ENCODE measurements around the gene TMEM165.

TMEM165 gene

DNA sequence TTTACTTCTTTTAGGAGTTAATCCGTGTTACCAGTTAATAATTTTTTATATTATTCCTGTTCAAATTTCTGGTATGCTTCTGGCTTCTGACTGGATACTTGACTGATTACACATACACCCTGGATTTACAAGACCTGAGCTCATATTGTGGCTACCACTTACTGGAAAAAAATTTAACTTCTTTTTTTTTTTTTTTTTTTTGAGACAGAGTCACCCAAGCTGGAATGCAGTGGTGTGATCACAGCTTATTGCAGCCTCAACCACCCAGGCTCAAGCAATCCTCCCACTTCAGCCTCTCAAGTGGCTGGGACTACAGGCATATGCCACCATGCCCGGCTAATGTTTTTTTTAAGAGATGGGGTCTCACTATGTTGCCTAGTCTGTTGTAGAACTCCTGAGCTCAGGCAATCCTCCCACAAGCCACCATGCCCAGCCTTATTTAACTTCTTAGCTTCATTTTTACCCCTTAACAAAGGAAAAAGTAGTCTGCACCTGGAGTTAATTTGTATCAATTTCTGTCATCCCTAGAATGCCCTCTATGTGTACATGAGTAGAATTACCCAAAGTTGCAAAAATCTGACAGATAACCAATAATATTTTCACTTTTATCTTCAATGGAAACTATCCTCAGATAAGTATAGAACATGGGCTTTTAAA, 50.3 kb downstream of the TMEM165 start:
- Histone ChIP-seq H3K27ac (ENCODE audit: insufficient read depth, low read length, poor library complexity, severe bottlenecking) (no peak overlapping the region), H3K36me3 (ENCODE audit: control insufficient read depth, insufficient read depth, low read length) (peaks cover 18% of the 10 kb centered on the region), H3K9me3 (ENCODE audit: control insufficient read depth, low read length) (no peaks in the 10 kb centered on the region), H3K4me3 (ENCODE audit: insufficient read depth, low read depth, low read length, poor library complexity, severe bottlenecking) (no peak overlapping the region), H3K27me3 (replicated peaks; ENCODE audit: control insufficient read depth, insufficient read depth, low read length, poor library complexity, severe bottlenecking) (no peaks in the 10 kb centered on the region), H3K4me1 (ENCODE audit: control insufficient read depth, insufficient read depth, low read length, poor library complexity, severe bottlenecking) (no peaks in the 10 kb centered on the region)
- DNase-seq, result no peak

GRCh38 chr4:55446578-55446922, 50.8 kb downstream of the TMEM165 start:
- no peaks in the 10 kb centered on the region for H3K9me3 ChIP-seq (ENCODE audit: control insufficient read depth, low read length)
- H3K4me1 ChIP-seq (ENCODE audit: control insufficient read depth, insufficient read depth, low read length, poor library complexity, severe bottlenecking), result no peaks in the 10 kb centered on the region
- H3K4me3 ChIP-seq (ENCODE audit: insufficient read depth, low read depth, low read length, poor library complexity, severe bottlenecking), result no peak overlapping the region
- H3K36me3 ChIP-seq (ENCODE audit: control insufficient read depth, insufficient read depth, low read length), result peaks cover 21% of the 10 kb centered on the region
- no peak for DNase-seq
- no peaks in the 10 kb centered on the region for H3K27me3 ChIP-seq (replicated peaks; ENCODE audit: control insufficient read depth, insufficient read depth, low read length, poor library complexity, severe bottlenecking)
- no peak overlapping the region for H3K27ac ChIP-seq (ENCODE audit: insufficient read depth, low read length, poor library complexity, severe bottlenecking)

DNA sequence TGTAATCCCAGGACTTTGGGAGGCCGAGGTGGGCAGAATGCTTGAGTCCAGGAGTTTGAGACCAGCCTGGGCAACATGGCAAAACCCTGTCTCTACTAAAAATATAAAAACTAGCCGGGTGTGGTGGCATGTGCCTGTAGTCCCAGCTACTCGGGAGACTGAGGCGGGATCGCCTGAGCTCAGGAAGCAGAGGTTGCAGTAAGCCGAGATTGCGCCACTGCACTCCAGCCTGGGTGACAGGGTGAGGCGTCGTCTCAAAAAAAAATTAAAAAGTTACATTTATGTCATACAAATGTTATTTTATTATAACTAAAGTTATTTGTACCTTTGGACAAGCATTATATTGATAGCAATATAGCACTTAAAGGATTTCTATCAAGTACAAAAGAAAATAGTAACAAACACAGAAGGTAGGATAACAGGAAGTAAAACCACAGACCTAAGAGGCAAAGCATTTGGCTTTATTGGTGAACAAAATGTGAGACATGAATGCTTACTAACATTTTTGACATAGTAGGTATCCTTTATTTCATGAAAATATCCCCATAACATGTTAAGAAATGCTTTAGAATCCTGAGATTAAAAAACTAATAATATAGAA, 51.5 kb downstream of the TMEM165 start:
- peaks cover 21% of the 10 kb centered on the region for H3K36me3 ChIP-seq (ENCODE audit: control insufficient read depth, insufficient read depth, low read length)
- H3K27me3 ChIP-seq (replicated peaks; ENCODE audit: control insufficient read depth, insufficient read depth, low read length, poor library complexity, severe bottlenecking), result no peaks in the 10 kb centered on the region
- H3K4me3 ChIP-seq (ENCODE audit: insufficient read depth, low read depth, low read length, poor library complexity, severe bottlenecking), result no peak overlapping the region
- no peaks in the 10 kb centered on the region for H3K4me1 ChIP-seq (ENCODE audit: control insufficient read depth, insufficient read depth, low read length, poor library complexity, severe bottlenecking)
- no peak for DNase-seq
- H3K9me3 ChIP-seq (ENCODE audit: control insufficient read depth, low read length), result no peaks in the 10 kb centered on the region
- no peak overlapping the region for H3K27ac ChIP-seq (ENCODE audit: insufficient read depth, low read length, poor library complexity, severe bottlenecking)

DNA sequence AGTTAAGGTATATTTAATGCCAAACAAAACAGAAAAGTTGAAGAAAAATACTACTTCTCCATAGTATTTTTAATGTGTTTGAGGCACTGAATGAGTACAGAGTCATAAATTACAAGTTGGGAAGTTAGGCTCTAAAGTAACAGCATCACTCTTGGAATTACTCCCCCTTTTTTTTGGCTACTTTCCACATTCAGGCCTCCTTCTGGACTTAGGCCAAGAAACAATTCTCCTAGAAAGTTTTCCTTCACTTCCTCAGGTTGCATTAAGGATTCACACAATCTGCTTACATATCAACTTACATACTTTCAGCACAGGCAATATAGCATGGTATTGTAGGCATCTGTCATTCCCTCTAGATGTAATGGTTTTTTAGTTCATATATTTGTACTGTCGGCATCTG, 52.1 kb downstream of the TMEM165 start:
- H3K36me3 ChIP-seq (ENCODE audit: control insufficient read depth, insufficient read depth, low read length), result peaks cover 21% of the 10 kb centered on the region
- H3K4me1 ChIP-seq (ENCODE audit: control insufficient read depth, insufficient read depth, low read length, poor library complexity, severe bottlenecking), result no peaks in the 10 kb centered on the region
- no peak overlapping the region for H3K4me3 ChIP-seq (ENCODE audit: insufficient read depth, low read depth, low read length, poor library complexity, severe bottlenecking)
- DNase-seq, result no peak
- H3K27ac ChIP-seq (ENCODE audit: insufficient read depth, low read length, poor library complexity, severe bottlenecking), result no peak overlapping the region
- H3K27me3 ChIP-seq (replicated peaks; ENCODE audit: control insufficient read depth, insufficient read depth, low read length, poor library complexity, severe bottlenecking), result no peaks in the 10 kb centered on the region
- H3K9me3 ChIP-seq (ENCODE audit: control insufficient read depth, low read length), result no peaks in the 10 kb centered on the region

- peaks cover 24% of the 10 kb centered on the region for H3K36me3 ChIP-seq (ENCODE audit: control insufficient read depth, insufficient read depth, low read length)
- H3K4me1 ChIP-seq (ENCODE audit: control insufficient read depth, insufficient read depth, low read length, poor library complexity, severe bottlenecking), result no peaks in the 10 kb centered on the region
- no peak overlapping the region for H3K27ac ChIP-seq (ENCODE audit: insufficient read depth, low read length, poor library complexity, severe bottlenecking)
- no peaks in the 10 kb centered on the region for H3K9me3 ChIP-seq (ENCODE audit: control insufficient read depth, low read length)
- H3K4me3 ChIP-seq (ENCODE audit: insufficient read depth, low read depth, low read length, poor library complexity, severe bottlenecking), result no peak overlapping the region
- no peaks in the 10 kb centered on the region for H3K27me3 ChIP-seq (replicated peaks; ENCODE audit: control insufficient read depth, insufficient read depth, low read length, poor library complexity, severe bottlenecking)
- DNase-seq, result no peak
These were observed 54.8 kb downstream of the TMEM165 start for GRCh38 chr4:55450566-55450965.

DNA sequence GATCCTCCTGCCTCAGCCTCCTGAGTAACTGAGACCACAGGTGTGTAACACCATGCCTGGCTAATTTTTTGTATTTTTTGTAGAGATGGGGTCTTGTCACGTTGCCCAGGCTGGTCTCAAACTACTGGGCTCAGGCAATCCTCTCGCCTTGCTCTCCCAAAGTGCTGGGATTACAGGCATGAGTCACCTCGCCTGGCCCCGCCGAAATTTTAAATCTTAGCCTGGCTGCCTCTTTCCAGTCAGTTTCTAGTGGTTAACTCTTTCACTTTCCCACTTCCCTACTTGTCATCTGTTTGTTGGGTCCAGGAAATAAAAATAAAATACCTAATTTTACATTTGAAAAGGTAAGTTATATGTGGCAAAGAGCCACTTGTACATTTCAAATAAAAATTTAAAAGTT, 62.4 kb downstream of the TMEM165 start:
- Histone ChIP-seq H3K27me3 (replicated peaks; ENCODE audit: control insufficient read depth, insufficient read depth, low read length, poor library complexity, severe bottlenecking) (no peaks in the 10 kb centered on the region), H3K4me3 (ENCODE audit: insufficient read depth, low read depth, low read length, poor library complexity, severe bottlenecking) (no peak overlapping the region), H3K36me3 (ENCODE audit: control insufficient read depth, insufficient read depth, low read length) (peaks cover under 1% of the 10 kb centered on the region), H3K27ac (ENCODE audit: insufficient read depth, low read length, poor library complexity, severe bottlenecking) (no peak overlapping the region), H3K9me3 (ENCODE audit: control insufficient read depth, low read length) (no peaks in the 10 kb centered on the region), H3K4me1 (ENCODE audit: control insufficient read depth, insufficient read depth, low read length, poor library complexity, severe bottlenecking) (no peaks in the 10 kb centered on the region)
- no peak for DNase-seq

DNA sequence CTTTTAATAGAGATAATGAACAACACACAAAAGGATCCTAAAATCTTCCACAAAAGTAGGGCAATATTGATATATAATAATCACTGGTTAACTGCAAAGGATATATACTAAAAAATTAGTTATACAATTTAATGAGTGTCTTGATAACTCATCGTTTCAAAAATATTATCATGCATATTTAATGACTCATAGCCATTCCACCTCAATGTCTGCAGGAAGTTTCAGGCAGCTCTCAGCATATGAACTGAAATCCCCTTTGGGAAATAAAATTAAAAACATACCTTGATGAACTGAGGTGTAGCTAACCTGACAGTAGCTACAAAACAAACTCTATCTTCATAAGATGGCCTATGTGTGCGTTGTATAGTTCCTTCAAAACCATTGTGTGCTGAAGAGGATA, 62.9 kb downstream of the TMEM165 start:
- no peak for DNase-seq
- H3K36me3 ChIP-seq (ENCODE audit: control insufficient read depth, insufficient read depth, low read length), result no peaks in the 10 kb centered on the region
- no peaks in the 10 kb centered on the region for H3K4me1 ChIP-seq (ENCODE audit: control insufficient read depth, insufficient read depth, low read length, poor library complexity, severe bottlenecking)
- H3K27me3 ChIP-seq (replicated peaks; ENCODE audit: control insufficient read depth, insufficient read depth, low read length, poor library complexity, severe bottlenecking), result no peaks in the 10 kb centered on the region
- H3K27ac ChIP-seq (ENCODE audit: insufficient read depth, low read length, poor library complexity, severe bottlenecking), result no peak overlapping the region
- H3K9me3 ChIP-seq (ENCODE audit: control insufficient read depth, low read length), result no peaks in the 10 kb centered on the region
- no peak overlapping the region for H3K4me3 ChIP-seq (ENCODE audit: insufficient read depth, low read depth, low read length, poor library complexity, severe bottlenecking)

DNA sequence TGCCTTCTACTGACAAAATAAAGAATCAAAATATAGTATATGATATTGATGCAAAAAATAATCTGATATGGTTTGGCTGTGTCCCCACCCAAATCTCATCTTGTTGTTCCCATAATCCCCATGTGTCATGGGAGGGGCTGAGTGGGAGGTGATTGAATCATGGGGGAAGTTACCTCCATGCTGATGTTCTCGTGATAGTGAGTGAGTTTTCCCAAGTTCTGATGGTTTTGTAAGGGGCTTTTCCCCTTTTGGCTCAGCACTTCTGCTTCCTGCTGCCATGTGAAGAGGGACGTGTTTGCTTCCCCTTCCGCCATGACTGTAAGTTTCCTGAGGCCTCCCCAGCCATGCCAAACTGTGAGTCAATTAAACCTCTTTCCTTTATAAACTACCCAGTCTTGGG, 70.2 kb downstream of the TMEM165 start:
- H3K27me3 ChIP-seq (replicated peaks; ENCODE audit: control insufficient read depth, insufficient read depth, low read length, poor library complexity, severe bottlenecking), result no peaks in the 10 kb centered on the region
- H3K9me3 ChIP-seq (ENCODE audit: control insufficient read depth, low read length), result no peaks in the 10 kb centered on the region
- peaks cover 23% of the 10 kb centered on the region for H3K36me3 ChIP-seq (ENCODE audit: control insufficient read depth, insufficient read depth, low read length)
- no peaks in the 10 kb centered on the region for H3K4me1 ChIP-seq (ENCODE audit: control insufficient read depth, insufficient read depth, low read length, poor library complexity, severe bottlenecking)
- no peak overlapping the region for H3K27ac ChIP-seq (ENCODE audit: insufficient read depth, low read length, poor library complexity, severe bottlenecking)
- DNase-seq, result no peak
- no peak overlapping the region for H3K4me3 ChIP-seq (ENCODE audit: insufficient read depth, low read depth, low read length, poor library complexity, severe bottlenecking)

DNA sequence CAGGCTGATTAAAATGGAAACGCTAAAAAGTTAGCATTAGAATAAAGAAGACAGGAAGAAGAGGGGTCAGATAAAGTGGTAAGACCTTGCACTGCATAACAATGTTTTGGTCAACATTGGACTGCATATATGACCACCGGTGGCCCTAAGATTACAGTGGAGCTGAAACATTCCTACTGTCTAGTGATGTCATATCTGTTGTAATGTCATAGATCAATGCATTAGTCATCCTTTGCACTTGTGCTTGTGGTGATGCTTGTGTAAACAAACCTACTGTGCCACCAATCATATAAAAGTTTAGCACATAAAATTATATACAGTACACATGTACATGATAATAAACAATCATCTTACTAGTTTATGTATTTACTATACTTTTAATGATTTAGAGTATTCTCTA, 73.0 kb downstream of the TMEM165 start:
- Histone ChIP-seq H3K9me3 (ENCODE audit: control insufficient read depth, low read length) (no peaks in the 10 kb centered on the region), H3K27me3 (replicated peaks; ENCODE audit: control insufficient read depth, insufficient read depth, low read length, poor library complexity, severe bottlenecking) (no peaks in the 10 kb centered on the region), H3K27ac (ENCODE audit: insufficient read depth, low read length, poor library complexity, severe bottlenecking) (no peak overlapping the region), H3K36me3 (ENCODE audit: control insufficient read depth, insufficient read depth, low read length) (peaks cover 23% of the 10 kb centered on the region), H3K4me3 (ENCODE audit: insufficient read depth, low read depth, low read length, poor library complexity, severe bottlenecking) (no peak overlapping the region), H3K4me1 (ENCODE audit: control insufficient read depth, insufficient read depth, low read length, poor library complexity, severe bottlenecking) (no peaks in the 10 kb centered on the region)
- DNase-seq, result no peak

GRCh38 chr4:55469979-55470378, 74.2 kb downstream of the TMEM165 start:
- H3K27ac ChIP-seq (ENCODE audit: insufficient read depth, low read length, poor library complexity, severe bottlenecking), result no peak overlapping the region

More at GRCh38 chr4:55469979-55470378, 74.2 kb downstream of the TMEM165 start:
- no peak overlapping the region for H3K4me3 ChIP-seq (ENCODE audit: insufficient read depth, low read depth, low read length, poor library complexity, severe bottlenecking)
- no peaks in the 10 kb centered on the region for H3K4me1 ChIP-seq (ENCODE audit: control insufficient read depth, insufficient read depth, low read length, poor library complexity, severe bottlenecking)
- H3K27me3 ChIP-seq (replicated peaks; ENCODE audit: control insufficient read depth, insufficient read depth, low read length, poor library complexity, severe bottlenecking), result no peaks in the 10 kb centered on the region
- no peak for DNase-seq
- no peaks in the 10 kb centered on the region for H3K9me3 ChIP-seq (ENCODE audit: control insufficient read depth, low read length)
- H3K36me3 ChIP-seq (ENCODE audit: control insufficient read depth, insufficient read depth, low read length), result peaks cover 23% of the 10 kb centered on the region

Measured in effector memory CD4-positive, alpha-beta T cell (primary cell).